NCI-H526 treated with DMSO at 0.1 percent for 48 hours (cell line): ENCODE results near the gene HOXA5.

Experiments used
- DNase-seq: peaks from one replicate; lab custom pipeline; 2025; lab: John Stamatoyannopoulos, UW

Gene HOXA5

DNA sequence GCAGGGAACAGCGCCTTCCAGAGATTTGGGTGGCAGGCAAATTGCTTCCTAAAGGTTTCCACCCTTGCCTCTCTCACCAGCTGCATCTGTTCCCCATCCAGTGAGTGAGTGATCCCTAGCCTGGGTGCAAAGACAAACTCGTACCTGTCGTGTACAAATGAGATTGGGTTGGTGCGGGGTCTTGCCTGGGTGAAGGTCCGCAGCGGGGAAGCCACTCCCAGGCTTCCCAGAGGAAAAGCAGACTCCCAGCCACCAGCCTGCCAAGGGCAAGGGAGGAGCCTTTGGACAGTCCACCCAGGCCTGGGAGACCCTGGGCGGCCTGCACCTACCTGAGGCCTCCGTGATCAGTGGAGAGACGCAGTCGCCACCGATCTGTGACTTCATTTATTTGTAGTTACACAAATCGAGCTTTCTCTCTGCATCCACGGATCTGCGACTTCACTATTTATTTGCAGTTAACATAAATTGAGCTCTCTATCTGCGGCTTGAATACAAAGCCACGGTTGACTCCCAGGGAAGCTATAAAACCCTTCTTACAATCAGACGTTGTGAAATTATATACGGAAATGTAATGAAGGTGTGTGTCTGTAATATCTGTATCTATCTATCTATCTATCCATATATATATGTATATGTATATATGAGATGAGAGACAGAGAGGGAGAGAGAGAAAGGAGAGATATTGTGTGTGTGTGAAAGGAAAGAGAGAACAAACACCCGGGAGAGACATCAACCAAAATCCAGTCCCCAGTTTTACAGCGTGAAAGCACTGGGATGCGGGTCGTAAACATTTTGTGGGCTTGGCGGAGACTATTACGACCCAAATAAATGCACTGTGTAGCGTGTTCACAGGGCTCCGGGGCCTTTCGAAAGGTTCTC lies 16.0 kb upstream of the HOXA5 start:
- no peak for DNase-seq

DNA sequence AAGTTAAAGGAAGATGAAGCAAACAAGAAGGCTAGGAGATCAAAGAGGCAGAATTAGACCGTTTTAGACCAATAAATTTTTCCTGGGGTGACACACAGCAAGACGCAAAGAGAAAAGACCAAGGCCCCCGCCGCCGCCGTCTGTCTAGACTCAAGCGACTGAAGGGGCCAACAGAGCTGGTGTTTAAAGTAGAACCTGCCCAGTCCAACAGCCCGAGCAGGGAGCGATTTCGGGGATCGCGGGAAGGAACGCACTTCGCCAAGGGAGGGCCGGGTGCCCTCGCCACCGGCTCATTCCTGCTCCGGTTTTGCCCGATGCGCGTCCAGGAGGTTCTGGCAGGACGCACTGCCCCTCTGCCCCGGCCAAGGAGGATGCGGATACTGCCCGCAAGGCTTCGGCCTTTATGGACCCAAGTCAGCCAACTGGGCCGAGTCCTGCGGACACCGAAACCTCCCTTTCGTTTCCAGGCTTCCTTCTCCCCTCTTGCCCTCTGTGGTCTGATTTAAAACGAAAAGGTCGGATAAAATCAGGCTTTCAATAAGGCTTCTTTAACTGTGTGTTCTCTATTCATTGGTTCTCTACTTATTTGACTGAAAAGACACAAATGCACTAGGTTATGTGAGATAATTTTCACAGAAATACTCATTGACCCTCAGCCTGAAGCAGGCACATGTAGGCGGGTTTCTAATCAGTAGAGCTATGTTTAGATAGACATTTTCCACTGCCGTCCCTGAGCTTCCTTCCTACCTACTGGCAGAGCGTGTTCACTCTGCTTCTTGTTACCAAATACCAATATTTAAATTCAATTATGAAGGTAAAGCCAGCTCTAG lies 15.2 kb upstream of the HOXA5 start:
- DNase-seq, result no peak

DNA sequence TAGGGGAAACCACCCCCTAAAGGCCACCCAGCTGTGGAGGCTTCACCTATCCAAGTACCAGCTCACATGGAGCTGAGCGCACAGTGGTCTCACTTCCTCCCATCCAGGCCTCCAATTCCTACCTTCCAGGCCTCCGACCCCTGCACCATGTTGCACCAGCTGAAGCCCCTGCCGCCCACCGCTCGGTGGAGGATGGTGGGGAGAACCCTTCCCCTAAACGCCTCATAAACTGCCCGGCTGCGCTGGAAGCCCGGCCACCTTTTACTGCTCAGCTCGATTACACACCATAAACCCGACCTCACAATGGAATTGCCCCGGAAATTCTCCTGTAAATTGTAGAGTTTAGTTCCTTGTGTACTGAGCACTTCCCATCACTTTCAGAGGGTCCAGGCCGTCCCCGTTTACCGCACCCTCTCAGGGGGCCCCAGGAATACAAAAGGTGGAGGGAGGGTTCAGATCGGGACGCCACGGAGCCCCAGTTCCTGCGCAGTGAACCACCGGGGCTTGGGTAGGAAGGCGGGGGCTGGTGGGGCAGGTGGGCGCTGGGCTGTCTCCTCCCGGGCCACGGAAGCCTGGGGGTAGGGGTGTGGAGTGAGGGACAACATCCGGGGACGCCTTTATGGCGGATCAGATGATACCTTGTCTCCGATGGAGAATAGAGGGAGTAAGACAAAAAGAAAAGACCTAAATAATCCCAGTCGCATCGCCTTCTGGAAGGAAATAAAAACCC lies 14.4 kb upstream of the HOXA5 start:
- DNase-seq, result no peak

DNA sequence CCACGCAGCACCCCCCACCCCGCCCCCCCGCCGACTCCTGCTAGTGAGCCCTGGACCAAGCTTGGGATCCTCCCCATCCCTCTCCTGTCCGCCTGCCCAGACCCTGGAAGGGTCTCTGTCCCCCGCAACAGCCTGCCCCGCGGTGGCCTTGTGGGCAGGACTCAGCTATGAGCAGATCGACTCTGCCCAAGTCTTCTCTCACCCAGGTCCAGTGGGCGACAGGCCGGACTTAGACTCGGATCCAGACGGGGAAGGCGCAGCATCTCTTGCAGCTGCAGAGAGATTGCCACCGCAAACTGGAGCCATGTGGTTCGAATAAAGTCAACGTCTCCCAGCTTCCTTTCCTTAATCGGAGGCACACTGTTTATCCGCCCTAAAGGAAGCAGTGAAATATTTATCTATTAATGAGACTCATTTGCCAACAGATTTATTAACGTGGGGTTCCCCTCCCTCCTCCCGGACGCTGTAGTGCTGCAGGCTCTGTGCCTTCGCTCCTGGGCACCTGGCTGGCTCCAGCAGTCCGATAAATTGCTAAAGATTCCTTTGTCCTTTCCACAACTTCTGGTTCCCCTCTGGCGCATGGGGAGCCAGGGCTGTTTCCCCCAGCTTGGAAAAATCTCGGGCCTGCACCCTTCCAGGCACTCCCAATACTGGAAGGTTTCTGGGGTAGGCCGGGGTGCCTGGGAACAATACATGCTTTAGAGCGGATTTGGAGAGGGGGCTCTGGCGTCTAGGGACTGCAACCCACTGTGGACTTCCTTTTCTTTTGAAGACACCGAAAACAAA lies 13.6 kb upstream of the HOXA5 start:
- DNase-seq, result no peak

DNA sequence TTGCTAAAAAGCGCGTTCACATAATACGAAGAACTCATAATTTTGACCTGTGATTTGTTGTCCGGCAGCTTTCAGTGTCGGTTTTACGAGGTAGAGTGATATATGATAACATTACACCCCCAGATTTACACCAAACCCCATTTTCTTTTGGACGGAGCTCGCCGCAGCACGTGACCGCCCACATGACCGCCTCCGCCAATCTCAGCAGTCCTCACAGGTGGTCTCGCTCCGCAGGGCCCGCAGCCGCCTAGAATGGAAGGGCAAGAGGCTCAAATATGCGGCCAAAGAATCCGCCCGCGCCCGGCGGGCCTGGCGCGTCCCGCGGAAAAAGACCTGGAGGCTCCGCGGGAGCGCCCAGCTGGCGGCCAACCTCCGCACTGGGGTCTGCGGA lies 13.0 kb upstream of the HOXA5 start, which contains the start of gene HOXA7:
Gene HOXA7, minus strand, starts transcription at position 168 of the 391 bp plus-strand sequence. Its CDS starts 130 bp downstream, at position 38.
- DNase-seq, result no peak

DNA sequence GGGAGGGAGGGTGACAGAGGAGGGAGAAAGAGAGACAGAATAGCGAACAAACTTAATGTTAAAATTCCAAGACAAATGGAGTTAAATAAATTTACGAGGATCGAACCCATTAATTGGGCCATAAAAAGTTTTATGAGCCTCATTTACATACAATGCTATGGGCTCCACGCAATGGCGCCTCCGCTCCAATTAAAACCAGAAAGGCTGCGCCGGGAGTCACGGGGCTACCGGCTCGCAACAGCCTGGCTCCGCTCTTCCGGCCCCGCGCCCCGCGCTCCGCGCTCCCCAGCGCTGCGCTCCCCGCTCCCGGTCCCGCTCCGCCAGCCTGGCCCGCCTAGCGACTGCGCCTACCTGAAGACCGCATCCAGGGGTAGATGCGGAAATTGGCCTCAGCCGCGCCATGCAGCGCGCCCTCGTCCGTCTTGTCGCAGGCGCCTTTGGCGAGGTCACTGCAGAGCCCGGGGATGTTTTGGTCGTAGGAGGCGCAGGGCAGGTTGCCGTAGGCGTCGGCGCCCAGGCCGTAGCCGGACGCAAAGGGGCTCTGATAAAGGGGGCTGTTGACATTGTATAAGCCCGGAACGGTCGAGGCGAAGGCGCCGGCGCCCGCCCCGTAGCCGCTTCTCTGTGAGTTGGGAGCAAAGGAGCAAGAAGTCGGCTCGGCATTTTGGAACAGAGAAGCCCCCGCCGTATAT lies 12.5 kb upstream of the HOXA5 start:
- DNase-seq, result no peak

DNA sequence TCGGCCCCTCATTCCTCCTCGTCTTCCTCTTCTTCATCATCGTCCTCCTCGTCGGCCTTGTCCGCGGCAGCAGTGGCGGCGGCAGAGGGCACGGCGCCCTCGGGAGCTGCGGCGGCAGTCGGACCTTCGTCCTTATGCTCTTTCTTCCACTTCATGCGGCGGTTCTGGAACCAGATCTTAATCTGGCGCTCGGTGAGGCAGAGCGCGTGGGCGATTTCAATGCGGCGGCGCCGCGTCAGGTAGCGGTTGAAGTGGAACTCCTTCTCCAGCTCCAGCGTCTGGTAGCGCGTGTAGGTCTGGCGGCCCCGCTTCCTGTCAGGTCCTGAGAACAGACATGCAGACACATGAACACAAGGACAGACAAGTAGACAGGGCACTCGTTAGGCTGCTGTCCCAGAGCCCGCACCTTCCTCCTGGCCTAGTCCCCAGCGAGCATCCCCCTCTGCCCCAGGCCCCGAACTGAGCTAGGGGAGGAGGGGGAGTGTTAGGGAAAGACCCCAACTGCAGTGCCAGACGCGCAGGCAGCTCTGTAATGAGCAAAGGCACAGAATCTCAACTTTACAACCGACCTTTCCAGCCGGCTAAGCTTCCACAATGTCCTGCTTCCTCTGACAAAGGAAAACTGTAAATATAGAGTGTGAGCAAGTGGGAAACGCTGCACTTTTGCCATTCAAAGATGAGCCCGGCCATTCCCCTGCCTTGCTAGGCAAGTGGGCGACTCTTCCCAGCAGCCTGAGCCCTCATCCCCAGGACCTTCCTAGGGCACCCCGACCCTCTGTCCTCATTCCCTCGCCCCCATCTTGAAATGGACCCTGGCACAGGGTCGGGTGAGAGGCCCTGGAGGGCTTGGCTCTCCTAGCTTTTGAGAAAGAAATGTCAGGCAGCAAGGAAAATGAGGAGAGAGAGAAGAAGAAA lies 11.7 kb upstream of the HOXA5 start:
- no peak for DNase-seq

DNA sequence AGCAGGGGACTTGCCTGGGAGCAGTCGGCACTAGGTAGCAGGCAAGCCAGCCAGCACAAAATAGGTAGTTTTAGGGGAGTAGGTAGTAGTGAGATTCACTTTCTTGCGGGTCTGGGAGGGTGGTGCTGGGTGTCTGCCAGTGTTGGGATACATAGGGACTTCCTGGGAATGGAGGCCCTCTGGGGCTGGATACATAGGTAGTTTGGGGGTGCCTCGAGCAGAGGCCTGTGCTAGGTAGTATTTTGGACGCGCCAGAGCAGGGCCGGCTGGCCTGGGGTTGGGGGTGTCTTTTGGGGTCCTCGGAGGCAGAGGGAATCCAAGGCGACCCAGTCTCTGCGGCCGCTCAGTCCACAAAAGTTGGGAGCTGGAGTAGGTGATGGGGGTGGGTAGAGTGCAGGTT lies 10.9 kb upstream of the HOXA5 start:
- no peak for DNase-seq

DNA sequence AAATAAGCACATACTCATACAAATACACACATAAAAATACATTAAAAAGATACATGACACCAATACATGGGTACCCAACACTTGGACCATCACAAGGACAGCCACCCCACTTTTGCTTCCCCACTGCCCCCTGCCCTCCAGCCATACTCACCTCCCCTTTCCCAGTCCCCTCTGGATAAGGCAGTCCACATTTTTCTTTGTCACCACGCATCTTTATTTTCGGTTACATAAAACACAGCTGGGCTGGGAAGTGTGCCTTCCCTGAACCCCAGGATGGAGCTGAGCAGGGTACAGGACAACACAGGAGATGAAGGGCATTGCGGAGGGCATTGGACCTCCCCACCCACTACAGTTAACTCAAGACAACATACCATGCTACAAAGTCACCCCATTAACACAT lies 10.0 kb upstream of the HOXA5 start:
- no peak for DNase-seq

DNA sequence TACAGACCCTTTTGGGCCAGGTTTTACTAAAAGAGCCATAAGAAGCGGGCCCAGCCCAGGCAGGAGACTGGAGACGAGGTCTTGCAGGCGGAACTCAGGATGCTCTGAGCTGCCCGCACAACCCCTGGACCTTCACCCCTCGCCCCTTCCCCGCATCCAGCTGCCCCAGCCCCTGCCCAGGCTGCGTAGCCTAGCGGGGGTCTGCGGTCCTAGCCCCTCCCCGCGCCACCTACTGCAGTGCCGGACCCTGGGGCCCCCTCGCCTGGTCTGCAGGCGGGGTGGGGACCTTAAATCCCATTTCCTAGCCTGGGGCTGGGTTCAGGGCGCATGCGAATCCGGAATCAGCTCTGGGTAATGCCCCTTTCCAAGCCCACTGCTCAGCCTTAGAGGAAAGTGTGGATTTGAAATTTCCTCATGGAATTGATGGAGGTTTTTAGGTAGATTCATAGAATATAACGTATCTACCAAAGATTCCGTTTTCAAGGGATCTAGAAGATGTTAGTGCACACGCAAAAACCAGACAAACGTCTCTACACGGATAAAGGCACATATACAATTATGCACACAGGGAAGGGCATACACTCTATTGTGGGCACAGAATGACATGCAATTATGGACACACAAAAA lies 9.4 kb upstream of the HOXA5 start:
- DNase-seq, result no peak

DNA sequence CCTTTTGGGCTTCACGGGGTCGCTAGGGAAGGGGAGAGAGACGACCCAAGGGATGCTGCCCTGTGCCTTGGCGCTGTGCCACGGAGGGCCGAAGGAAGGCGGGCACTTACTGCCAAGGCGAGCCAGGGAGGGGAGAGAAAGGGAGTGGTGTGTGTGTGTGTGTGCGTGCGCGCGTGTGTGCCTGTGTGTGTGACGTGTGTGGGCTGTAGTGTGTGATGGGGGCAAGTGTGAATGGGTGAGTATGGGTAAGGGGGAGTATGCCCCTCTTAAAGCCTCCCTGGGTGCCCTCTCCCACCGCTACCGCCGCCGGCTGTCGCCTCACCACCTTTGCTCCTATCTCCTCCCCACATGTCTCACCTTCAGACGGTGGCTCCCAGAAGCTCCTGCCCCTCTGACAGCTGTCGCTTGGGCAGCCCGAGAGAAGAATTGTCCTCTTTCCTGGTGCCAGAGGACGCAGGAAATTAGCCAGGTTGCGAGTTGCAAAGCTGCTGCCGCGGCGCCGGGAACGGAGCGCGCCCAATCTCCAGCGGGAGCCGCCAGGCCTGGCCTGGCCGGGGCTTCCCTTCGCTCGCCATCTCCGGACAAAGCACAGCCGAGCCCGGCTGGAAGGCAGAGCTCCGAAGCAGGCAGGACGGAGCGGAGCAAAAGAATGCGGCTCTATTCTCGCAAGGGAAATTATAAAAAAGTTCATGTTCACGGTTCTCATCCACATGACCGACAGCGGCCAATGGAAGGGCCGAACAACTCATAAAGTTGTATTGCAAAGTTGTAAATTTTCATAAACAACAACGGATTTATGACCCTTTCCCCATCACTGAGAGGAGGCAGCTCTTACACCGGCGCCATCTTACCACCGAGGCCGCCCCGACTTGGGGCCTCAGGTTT lies 8.7 kb upstream of the HOXA5 start, which contains the start of gene HOXA3:
Gene HOXA3, minus strand, starts transcription at position 653 of the 885 bp plus-strand sequence. CDS start 41,943 bp downstream, outside the sequence.
- no peak for DNase-seq

DNA sequence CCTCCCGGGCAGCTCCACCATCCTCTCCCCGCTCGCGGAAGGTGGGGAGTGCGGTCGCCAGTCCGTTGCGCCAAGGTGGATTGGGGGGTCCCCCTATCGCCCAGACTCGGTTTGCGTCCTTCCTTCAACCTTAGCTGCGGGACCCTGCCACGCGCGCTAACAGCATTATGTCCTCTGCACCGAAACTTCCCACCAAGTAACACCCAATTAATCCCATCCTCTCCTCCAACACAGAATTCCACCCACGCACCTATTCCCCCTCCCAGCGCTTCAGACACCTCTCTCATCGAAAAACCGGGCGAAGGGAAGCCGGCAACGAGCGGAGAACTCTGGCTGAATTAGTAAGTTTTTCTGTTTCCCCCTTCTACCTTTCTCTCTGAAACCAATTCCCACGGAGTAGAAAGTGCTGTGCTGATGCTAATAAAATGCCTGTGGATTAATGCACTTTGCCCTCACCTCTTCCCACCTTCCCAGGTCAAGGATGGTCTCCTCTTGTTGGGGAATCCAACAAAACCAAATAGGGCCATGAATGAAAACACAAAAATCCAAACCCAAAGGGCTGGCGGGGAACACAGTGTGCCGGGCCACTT lies 8.0 kb upstream of the HOXA5 start:
- DNase-seq, result no peak

DNA sequence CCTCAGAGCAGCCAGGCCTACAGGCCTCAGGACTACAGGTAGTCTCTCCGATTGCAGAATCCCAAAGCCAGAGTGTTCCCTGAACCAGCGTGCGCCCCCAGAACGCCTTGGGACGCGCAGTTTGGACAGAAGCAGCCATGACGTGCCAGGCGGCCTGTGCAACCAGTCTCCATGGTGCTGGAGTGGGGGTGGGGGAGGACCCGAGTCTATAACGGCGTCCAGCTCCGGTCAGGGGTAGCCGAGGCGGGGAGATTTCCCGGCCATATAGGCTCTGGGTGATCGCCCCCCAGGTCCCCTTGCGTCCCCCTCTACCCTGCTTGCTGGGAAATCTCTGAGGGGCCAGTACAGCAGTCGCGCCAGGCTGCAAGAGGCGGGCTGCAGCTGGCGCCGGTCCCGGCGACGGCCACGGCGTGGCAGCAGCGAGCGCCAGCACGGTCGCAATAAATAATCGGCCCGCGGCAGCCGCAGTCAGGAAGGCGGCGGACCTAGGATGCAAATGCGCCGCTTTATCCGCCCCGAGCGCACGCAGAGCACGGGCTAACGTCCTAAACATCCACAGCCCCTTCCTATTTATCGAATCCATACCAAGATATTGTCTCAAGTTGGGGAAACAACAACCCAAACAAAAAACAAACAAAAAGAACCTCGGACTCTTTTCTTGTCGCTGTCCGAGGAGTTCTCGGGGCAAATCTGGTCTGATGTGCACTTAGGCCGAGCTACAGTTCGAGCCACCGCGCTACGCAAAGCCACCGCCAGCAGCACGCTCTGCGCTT lies 7.3 kb upstream of the HOXA5 start:
- DNase-seq, result no peak

DNA sequence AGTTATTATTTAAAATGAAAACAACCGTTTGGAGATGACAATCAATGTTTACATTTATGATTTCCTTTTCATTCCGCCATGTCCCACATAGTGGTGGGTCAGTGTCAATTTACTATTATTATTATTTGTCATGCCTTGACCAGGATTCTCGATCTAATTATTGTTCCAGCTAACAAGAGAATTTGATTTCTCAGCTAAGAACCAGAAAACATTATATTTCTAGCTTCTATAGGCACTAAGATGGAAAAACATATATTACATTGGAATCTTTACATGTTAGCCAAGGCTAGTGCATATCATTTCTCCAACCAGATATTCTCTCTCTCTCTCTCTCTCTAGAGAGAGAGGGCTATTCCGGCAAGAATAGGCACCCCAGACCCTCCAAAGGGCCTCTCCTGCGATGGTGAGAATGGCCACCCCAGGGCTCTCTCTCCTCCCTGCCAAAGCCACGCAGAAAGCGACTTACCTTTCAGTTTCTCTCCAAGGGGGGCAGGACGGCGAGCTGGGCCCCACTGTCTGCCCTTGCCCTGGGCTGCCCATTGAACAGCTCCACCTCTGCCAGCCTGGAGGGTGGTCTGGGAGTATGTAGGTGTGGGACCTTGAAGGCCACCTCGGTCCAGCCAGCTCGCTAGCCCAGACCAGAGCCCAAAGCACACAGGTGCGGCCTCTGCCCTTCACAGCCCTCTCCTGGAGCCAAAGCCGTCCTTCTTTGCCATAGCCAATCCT lies 6.5 kb upstream of the HOXA5 start:
- no peak for DNase-seq

DNA sequence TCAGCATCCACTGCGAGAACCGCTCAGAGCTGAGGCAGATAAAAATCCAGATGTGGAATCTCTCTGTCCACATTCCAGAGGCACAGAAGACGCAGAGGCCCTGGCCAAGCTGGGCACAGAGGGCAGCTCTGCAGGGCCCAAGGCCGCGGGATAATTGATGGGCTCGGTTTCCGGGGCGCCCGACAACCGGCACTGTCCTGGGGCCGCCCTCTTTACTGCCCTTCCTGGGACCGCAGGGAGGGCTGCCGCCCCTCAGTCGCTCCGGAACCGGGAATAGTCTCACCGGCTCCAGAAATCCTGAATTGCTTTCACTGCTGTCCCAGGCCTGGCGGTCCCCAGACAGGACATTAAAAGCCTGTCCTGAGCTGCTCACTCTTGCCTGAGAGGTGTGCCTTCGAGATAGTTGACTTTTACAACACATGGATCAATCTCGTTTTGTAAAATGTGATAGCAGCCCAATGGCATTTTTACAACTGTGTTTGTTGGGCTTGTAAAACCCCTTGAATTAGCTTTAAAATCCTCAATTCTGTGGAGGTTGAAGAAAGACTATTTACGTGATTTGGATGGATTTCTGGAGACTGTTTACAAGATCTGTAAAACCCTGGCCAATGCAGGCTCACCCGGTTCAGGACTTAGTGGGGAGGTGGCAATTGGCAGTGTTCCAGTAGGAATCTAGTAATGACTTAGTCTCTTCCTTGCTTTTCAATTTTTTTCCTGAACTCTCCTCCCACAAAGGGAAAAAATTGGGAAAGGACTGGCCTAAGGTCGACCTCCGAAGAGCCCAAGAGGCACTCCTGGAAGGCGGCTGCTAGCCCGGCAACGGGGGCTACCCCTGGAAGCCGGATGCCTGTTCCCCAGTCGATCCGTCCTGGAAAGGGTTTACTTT lies 5.5 kb upstream of the HOXA5 start:
- no peak for DNase-seq
